HuH-7.5 (cell line): Measurements from ENCODE around the gene SRRM4.
A peak's percentile ranks its signal among the peaks of the same experiment; 100 is the strongest.
"Not testable (repeated sequence)": the region's sequence is repeated elsewhere in the genome, so short reads cannot be mapped to it uniquely, and the experiment has no call there.

Experiments
- DNase-seq: peaks from one replicate; pipeline ENCODE4 v3.0.0; 2011; ENCODE audit warnings: low spot score

The SRRM4 gene

DNA sequence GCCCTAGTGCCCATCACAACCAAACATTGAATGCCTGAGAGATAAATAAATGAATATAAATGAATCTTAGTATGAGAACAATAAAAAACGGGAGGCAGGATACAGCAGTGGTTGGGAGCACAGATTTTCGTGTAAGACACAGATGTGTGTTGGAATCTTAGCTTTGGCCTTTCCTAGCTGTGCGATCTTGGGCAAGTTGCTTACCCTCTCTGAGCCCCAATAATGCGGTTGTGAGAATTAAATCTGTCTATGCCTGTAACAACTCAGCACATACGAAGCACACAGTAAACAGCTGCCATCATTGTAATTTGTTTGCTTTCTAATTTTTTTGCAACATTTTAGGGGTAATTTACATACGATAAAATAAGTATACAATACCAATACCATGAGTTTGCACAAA, 89.8 kb downstream of the SRRM4 start:
- no peak for DNase-seq

- DNase-seq, result no peak
These were observed 90.4 kb downstream of the SRRM4 start for GRCh38 chr12:119071638-119072231.

GRCh38 chr12:119072440-119072839, 91.1 kb downstream of the SRRM4 start:
- no peak for DNase-seq

- no peak for DNase-seq
These were observed 94.0 kb downstream of the SRRM4 start for GRCh38 chr12:119075222-119075787.

DNA sequence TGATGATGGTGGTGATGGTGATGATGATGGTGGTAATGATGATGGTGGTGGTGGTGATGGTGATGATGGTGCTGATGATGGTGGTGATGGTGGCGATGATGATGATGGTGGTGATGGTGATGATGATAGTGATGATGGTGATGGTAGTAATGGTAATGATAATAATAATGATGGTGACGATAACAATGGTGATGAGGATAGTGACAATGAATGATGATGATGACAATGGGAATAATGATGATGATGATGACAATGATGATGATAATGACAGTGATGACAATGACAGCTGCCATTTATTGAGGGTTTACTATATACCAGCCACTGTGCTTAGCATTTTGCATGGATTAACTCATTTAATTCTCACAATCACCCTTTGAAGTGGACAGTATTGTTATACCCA, 94.6 kb downstream of the SRRM4 start:
- no peak for DNase-seq

DNA sequence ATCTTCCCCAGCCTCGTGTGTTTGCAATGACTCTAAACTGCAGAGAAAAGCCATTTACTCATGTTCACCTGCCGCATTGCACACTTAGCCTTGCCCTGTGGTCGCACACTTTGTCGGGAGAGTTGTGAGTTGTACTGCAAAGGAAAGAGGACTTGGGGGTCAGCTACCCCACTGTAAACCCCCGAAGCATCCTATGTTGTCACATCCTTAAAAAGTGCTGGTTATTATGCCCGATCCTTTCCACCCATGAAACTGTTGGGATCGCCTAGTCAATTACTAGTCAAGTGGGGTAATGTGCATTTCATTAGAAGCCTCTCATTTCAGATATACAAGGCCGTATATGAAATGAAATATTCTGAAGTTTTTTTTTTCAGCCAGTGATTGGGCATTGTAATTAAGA, 98.2 kb downstream of the SRRM4 start:
- DNase-seq, result no peak

GRCh38 chr12:119082016-119082415, 100.7 kb downstream of the SRRM4 start:
- no peak for DNase-seq

GRCh38 chr12:119082496-119082895, 101.2 kb downstream of the SRRM4 start:
- DNase-seq, result no peak

DNA sequence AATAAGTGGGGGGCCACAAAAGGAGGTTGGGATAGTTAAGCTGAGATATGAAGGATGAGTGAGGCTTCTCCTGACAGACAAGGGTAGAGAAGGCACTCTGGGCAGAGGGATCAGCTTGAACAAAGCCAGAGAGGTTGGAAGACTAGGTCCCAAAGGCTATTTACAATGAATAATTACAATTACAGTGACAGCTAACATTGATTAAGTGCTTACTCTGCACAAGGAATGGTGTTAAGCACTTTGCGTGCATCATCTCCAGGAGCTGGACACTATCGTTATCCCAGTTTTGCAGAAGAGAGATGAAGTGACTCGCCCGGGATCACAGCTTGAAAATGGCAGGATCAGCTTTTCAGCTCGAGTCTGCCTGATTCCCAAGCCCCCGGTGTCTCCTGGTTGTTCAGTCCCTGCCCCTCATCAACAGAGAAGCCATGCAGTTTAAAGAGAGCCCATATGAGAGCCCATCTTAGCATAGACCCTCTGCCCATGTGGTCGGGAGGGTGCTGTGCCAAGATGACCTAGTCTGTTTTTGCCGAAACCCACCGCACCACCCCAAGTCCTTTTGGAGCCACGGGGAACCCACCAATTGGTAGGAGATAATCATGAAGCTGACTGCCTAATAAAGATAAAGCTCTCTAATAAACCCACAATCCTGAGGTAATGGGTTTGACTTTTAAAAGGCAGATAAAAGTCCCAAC, 107.5 kb downstream of the SRRM4 start:
- no peak for DNase-seq

DNA sequence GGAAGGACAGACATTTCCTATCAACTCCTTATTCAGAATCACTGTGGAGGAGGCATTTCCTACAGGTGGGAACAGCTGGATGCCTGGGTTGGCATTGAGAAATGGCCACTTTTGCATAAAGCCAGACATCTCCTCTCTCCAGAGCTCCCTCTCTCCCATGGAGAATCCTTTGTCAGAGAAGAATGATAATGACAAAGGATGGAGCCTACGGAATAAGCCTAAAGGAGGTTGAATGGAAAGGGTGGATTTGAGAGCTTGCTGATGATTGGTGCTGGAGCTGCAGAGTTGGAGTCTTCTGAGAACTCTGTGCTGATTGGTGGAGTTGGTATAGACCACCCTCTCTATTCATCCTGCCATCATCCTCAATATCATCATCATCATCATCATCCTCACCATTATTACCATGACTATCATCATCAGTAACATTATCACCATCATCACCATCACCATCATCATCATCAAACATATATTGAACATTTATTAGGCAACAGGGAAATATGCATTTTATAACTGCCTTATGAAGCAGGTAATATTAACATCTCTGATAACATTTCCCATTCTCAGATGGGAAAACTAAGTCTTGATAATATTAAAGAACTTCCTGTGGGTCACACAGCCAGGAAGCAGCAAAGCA, 108.2 kb downstream of the SRRM4 start:
- DNase-seq, result no peak

DNA sequence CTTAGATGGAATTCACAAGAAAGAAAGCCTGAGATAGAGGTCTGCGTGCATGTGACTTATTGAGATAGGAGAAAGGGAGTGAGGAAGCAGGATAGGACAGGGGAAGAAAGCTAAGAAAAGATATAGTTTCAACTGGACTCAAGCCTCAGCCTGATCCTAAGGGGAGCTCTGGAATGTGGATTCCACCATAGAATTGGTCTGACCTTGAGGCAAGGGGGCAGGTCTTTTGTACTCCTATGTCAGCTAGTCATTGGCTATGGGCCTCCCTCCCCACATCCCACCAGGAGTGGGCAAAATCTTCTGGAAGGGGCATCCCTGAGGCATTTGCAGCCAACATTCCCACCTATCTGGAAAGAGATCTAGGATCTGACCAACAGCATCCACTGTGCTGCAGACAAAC, 108.9 kb downstream of the SRRM4 start:
- DNase-seq, result no peak

DNA sequence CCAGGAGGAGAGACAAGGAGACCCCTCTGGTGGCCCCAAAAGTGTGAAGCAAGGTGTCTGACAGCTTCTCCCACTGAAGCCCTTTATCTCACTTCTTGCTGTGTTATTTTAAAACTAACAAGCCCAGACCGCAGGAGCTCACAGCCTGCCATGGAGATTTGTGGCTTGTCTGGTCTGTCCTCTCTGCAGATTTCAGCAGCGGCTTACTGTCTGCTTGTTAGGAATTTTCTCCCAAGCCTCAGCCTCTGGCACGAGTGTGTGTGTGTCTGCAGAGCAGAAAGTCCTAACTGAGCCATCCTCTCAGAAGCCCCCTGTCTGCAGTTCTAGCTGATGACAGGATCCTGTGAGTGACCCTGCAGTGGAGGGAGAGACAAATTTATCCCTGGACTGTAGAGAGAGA, 109.5 kb downstream of the SRRM4 start:
- no peak for DNase-seq

DNA sequence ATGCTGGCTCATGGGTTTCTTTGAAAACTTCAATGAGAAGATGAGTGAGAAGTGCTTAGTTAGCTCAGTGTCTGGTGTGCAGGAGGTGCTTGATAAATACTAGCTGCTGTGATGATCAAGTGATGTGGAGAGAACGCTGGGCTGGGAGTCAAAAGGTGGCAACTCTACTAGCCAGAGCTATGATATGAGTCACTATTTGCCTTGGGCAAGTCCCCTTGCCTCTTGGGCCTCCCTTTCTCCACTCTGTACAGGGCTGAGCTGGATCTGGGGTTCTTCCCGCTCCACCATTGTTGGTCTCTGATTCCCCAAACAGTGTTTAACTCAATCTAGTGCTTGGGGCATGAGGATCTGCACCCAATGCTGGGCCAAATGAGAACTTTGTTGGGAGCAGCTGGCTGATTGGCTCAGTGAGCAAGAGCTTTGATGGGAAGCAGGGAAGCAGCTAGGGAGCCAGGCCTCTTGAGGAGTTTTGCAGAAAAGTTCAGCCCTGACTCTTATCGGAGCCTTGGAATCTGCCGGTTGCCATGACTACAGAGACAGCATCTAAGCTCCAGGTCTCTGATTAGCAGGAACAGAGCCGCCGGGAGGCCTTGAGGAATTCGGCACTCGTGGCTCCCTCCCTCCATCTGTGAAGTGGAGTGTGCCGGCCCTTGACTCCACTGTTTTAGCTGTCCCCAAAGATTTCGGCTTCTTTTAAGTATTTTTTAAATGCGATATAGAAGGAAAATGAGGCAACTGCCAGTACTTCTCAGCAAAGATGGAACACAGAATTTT, 115.3 kb downstream of the SRRM4 start:
- no peak for DNase-seq

DNA sequence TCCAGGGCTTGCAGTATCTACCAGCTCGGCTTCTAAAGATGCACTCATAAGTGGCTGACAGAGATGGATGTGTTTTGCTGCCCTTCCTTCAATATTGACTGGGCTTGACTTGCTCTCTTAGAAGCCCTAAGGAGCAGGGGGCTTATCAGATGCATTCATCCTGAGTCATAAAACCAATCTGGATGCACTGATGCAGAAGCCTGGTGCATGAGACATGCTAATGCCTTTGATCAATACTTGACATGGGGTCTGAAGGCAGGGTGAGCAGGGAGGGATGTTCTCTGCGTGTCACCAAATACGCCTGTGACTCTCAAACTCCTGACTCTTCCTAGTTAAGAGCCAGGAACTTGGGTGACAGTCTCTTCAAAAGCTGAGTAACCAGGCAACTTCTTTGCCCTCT, 119.6 kb downstream of the SRRM4 start:
- no peak for DNase-seq

DNA sequence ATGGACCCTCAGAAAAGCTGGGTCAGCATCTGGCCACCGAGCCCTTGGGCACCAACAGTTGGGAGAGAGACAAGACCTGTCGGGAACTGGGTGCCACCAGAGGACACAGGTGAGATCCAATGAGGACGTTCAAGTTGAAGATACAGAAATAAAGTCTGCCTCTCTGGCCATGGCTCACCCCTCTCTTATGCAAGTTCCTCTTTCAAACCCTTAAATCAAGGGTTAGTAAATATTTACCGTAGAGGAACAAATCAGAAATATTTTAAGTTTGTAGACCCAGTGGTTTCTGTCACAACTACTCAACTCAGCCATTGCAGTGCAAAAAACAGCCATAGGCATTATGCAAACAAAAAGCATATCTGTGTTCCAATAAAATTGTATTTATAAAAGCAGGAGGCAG, 120.9 kb downstream of the SRRM4 start:
- DNase-seq, result no peak

DNA sequence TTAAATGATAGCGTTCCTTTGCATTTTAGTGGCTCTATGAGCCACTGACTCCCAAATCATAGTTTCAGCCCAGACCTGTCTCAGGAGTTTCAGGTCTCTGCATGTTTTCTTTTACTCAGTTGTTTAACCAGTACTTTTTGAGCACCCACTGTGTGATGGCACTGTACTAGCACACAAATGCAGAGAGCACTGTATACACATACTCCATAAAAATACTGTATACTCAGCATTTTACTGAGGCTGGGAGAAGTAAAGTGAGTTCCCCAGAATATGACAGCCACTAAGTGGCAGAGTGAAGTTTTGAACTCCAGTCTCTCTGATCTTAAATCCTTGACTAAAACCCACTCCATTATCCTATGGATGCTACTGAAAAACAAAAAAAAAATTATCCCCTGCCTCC, 121.4 kb downstream of the SRRM4 start:
- no peak for DNase-seq

DNA sequence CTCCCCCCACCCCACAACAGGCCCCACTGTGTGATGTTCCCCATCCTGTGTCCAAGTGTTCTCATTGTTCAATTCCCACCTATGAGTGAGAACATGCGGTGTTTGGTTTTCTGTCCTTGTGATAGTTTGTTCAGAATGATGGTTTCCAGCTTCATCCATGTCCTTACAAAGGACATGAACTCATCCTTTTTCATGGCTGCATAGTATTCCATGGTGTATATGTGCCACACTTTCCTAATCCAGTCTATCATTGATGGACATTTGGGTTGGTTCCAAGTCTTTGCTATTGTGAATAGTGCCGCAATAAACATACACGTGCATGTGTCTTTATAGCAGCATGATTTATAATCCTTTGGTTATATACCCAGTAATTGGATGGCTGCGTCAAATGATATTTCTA, 123.6 kb downstream of the SRRM4 start:
- DNase-seq, result not testable (repeated sequence)

GRCh38 chr12:119113496-119113986, 132.2 kb downstream of the SRRM4 start:
- no peak for DNase-seq

GRCh38 chr12:119114294-119114693, 133.0 kb downstream of the SRRM4 start:
- DNase-seq, result no peak

- peak; percentile 27 for DNase-seq
These were observed 134.1 kb downstream of the SRRM4 start for GRCh38 chr12:119115296-119115905.

DNA sequence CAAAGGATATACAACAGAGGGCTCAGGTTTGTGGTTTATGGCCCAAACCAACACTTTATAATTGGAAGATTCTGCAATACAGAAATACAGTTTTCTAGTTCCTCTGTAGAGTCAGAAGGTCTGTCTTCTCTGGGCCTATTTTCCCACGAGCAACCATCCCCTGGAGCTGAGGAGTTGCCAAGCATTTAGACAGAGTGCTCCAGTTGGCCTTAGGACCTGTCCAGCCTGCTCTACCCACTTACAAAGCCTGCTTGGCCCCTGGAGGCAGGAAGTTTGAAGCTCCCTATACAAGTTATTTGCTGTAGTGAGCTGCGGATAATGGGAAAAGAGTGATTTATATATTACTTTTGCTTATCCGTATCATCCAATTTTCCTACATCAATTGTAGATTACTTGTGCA, 136.6 kb downstream of the SRRM4 start:
- DNase-seq, result no peak

DNA sequence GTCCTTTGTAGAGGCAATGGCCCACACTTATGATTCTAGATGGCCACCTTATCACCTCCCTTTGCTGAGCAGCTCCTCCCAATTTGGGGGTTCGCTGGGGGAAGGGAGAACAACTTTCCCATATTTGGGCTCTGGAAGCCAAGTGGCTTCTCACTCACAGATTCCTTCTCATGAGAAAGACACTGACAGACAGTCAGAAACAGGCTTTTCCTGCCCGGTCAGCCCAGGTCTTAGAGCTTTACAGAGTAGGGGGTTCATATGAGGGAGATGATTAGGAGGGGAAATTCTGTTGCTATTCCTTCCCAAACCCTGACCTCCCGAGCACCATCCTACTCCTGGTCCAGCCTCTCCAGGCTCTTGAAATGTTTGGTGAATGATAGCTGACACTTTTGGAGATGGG, 137.3 kb downstream of the SRRM4 start:
- no peak for DNase-seq
